SKM-1 (cell line): ENCODE measurements around the gene PCDHA6.
"Not testable (repeated sequence)": the region's sequence is repeated elsewhere in the genome, so short reads cannot be mapped to it uniquely, and the experiment has no call there.

Experiments
- DNase-seq: peaks from one replicate; lab custom pipeline; 2025; ENCODE audit not compliant: unreplicated experiment; lab: John Stamatoyannopoulos, UW

PCDHA6 gene

DNA sequence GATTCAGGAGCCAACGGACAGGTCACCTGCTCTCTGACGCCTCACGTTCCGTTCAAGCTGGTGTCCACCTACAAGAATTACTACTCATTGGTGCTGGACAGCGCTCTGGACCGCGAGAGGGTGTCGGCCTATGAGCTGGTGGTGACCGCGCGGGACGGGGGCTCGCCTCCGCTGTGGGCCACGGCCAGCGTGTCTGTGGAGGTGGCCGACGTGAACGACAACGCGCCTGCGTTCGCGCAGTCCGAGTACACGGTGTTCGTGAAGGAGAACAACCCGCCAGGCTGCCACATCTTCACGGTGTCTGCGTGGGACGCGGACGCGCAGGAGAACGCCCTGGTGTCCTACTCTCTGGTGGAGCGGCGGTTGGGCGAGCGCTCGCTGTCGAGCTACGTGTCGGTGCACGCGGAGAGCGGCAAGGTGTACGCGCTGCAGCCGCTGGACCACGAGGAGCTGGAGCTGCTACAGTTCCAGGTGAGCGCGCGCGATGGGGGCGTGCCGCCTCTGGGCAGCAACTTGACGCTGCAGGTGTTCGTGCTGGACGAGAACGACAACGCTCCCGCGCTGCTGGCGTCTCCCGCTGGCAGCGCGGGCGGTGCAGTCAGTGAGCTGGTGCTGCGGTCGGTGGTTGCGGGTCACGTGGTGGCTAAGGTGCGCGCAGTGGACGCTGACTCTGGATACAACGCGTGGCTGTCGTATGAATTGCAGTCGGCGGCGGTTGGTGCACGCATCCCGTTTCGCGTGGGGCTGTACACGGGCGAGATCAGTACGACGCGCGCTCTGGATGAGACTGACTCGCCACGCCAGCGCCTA lies 29.6 kb downstream of the PCDHA6 start:
- no peak for DNase-seq

GRCh38 chr5:140857987-140858240 lies 30.2 kb downstream of the PCDHA6 start:
- no peak for DNase-seq

GRCh38 chr5:140862441-140863295 lies 34.9 kb downstream of the PCDHA6 start:
- DNase-seq = no peak

- no peak for DNase-seq
These were observed 41.2 kb downstream of the PCDHA6 start, which contains the start of gene PCDHA11 for GRCh38 chr5:140868721-140869554. Gene PCDHA11, plus strand, starts transcription at chr5:140868957. Its CDS starts 147 bp downstream, at chr5:140869104.

GRCh38 chr5:140869555-140869886 lies 41.8 kb downstream of the PCDHA6 start:
- DNase-seq = no peak

- no peak for DNase-seq
These were observed 42.8 kb downstream of the PCDHA6 start for GRCh38 chr5:140870221-140871201.

DNA sequence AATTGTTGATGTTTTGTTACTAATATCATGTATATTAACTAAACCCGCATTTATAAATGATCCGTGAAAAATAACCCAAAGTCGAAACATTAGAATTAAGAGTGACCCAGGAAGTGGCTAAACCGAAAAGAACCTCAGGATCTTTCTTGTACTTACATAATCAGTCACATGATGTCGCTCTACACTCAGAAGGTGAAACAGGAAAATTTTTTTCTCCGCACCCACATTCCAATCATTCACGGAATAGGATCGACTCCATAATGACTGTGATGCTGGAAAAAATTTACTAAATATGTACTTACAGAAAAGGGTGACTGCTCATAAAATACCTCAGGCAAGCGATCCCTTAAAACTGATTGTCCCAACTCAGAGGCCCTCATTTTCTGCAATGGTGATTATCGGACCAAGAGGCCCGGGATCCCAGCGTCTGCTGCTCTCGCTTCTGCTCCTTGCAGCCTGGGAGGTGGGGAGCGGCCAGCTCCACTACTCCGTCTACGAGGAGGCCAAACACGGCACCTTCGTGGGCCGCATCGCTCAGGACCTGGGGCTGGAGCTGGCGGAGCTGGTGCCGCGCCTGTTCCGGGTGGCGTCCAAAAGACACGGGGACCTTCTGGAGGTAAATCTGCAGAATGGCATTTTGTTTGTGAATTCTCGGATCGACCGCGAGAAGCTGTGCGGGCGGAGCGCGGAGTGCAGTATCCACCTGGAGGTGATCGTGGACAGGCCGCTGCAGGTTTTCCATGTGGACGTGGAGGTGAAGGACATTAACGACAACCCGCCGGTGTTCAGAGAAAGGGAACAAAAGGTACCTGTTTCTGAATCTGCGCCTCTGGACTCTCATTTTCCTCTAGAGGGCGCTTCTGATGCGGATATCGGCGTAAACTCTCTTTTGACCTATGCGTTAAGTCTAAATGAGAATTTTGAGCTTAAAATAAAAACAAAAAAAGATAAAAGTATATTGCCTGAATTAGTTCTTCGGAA lies 47.6 kb downstream of the PCDHA6 start, which contains the start of gene PCDHA12:
Gene PCDHA12 (plus strand): TSS at position 224 of the 981 bp plus-strand sequence. CDS start 165 bp downstream, at position 389.
- no peak for DNase-seq

DNA sequence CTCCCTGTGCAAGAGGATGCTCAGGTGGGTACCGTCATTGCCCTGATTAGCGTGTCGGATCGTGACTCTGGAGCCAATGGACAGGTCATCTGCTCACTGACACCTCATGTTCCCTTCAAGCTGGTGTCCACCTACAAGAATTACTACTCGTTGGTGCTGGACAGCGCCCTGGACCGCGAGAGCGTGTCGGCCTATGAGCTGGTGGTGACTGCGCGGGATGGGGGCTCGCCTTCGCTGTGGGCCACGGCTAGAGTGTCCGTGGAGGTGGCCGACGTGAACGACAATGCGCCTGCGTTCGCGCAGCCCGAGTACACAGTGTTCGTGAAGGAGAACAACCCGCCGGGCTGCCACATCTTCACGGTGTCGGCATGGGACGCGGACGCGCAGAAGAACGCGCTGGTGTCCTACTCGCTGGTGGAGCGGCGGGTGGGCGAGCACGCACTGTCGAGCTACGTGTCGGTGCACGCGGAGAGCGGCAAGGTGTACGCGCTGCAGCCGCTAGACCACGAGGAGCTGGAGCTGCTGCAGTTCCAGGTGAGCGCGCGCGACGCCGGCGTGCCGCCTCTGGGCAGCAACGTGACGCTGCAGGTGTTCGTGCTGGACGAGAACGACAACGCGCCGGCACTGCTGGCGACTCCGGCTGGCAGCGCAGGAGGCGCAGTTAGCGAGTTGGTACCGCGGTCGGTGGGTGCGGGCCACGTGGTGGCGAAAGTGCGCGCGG lies 48.9 kb downstream of the PCDHA6 start:
- not testable (repeated sequence) for DNase-seq

DNA sequence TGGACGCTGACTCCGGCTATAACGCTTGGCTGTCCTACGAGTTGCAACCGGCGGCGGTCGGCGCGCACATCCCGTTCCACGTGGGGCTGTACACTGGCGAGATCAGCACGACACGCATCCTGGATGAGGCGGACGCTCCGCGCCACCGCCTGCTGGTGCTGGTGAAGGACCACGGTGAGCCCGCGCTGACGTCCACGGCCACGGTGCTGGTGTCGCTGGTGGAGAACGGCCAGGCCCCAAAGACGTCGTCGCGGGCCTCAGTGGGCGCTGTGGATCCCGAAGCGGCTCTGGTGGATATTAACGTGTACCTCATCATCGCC lies 49.5 kb downstream of the PCDHA6 start:
- DNase-seq = no peak
